HG03108 (cell line): ENCODE data around the gene PKNOX2.

Experiments
- ATAC-seq: cut with Tn5 transposase; IDR thresholded peaks from one replicate; pipeline ENCODE4 v1.9.1; 2021; ENCODE audit warnings: moderate library complexity; ENCODE audit not compliant: unreplicated experiment

Gene PKNOX2

GRCh38 chr11:125281831-125282595 lies 117.5 kb downstream of the PKNOX2 start:
- ATAC-seq = no peak

GRCh38 chr11:125282596-125282914 lies 118.0 kb downstream of the PKNOX2 start:
- no peak for ATAC-seq

- no peak for ATAC-seq
These were observed 119.8 kb downstream of the PKNOX2 start for GRCh38 chr11:125284245-125284850.

GRCh38 chr11:125285844-125286243 lies 121.3 kb downstream of the PKNOX2 start:
- ATAC-seq = no peak

GRCh38 chr11:125286486-125286885 lies 121.9 kb downstream of the PKNOX2 start:
- no peak for ATAC-seq

- ATAC-seq = no peak
These were observed 123.1 kb downstream of the PKNOX2 start for GRCh38 chr11:125287491-125288210.

- ATAC-seq = no peak
These were observed 125.0 kb downstream of the PKNOX2 start for GRCh38 chr11:125289419-125290098.

- ATAC-seq = no peak
These were observed 125.7 kb downstream of the PKNOX2 start for GRCh38 chr11:125290263-125290662.

GRCh38 chr11:125292100-125292499 lies 127.5 kb downstream of the PKNOX2 start:
- ATAC-seq = no peak

- ATAC-seq = no peak
These were observed 129.0 kb downstream of the PKNOX2 start for GRCh38 chr11:125293596-125293995.

- no peak for ATAC-seq
These were observed 131.4 kb downstream of the PKNOX2 start for GRCh38 chr11:125295931-125296330.

GRCh38 chr11:125297346-125297915 lies 132.9 kb downstream of the PKNOX2 start:
- no peak for ATAC-seq

- ATAC-seq = no peak
These were observed 134.6 kb downstream of the PKNOX2 start for GRCh38 chr11:125299061-125299615.

- no peak for ATAC-seq
These were observed 135.3 kb downstream of the PKNOX2 start for GRCh38 chr11:125299821-125300220.

GRCh38 chr11:125300791-125301218 lies 136.3 kb downstream of the PKNOX2 start:
- ATAC-seq = no peak

- no peak for ATAC-seq
These were observed 136.8 kb downstream of the PKNOX2 start for GRCh38 chr11:125301346-125301745.

- ATAC-seq = no peak
These were observed 138.6 kb downstream of the PKNOX2 start for GRCh38 chr11:125303186-125303585.

GRCh38 chr11:125303694-125304093 lies 139.1 kb downstream of the PKNOX2 start:
- no peak for ATAC-seq

GRCh38 chr11:125304136-125304535 lies 139.6 kb downstream of the PKNOX2 start:
- no peak for ATAC-seq

GRCh38 chr11:125304876-125305275 lies 140.3 kb downstream of the PKNOX2 start:
- no peak for ATAC-seq

GRCh38 chr11:125305345-125305744 lies 140.8 kb downstream of the PKNOX2 start:
- ATAC-seq = no peak
